H9 (cell line): ENCODE data around the gene RBM23. TPM values are rescaled to one million over a fixed set of nuclear protein-coding genes. Genes with fewer than 3 reads are reported as not detected.

ENCODE experiments used
- DNase-seq: peaks from one replicate; pipeline ENCODE4 v3.0.0-alpha.2; 2017
- H2AFZ ChIP-seq: one replicate; pipeline ENCODE4 v1.6.1; 2013; ENCODE audit warnings: mild to moderate bottlenecking, low read length, control low read depth, moderate library complexity
- H2AK5ac ChIP-seq: 2 replicates; pipeline ENCODE4 v1.6.1; 2013; ENCODE audit warnings: low read length, control low read depth, mixed read lengths; ENCODE audit not compliant: insufficient read length
- H2BK120ac ChIP-seq: one replicate; pipeline ENCODE4 v1.6.1; 2013; ENCODE audit warnings: low read depth, mild to moderate bottlenecking, low read length, control low read depth, inconsistent platforms; ENCODE audit not compliant: poor library complexity, severe bottlenecking
- H2BK12ac ChIP-seq: 2 replicates; pipeline ENCODE4 v1.6.1; 2013; ENCODE audit warnings: low read length, control low read depth, mixed read lengths, low read depth; ENCODE audit not compliant: insufficient read length
- H2BK15ac ChIP-seq: 2 replicates; pipeline ENCODE4 v1.6.1; 2013; ENCODE audit warnings: low read depth, low read length, control low read depth
- H2BK20ac ChIP-seq: one replicate; pipeline ENCODE4 v1.6.1; 2013; ENCODE audit warnings: low read depth, mild to moderate bottlenecking, low read length, control low read depth, inconsistent platforms; ENCODE audit not compliant: poor library complexity, severe bottlenecking
- H2BK5ac ChIP-seq: 2 replicates; pipeline ENCODE4 v1.6.1; 2013; ENCODE audit warnings: low read length, control low read depth, mixed read lengths; ENCODE audit not compliant: insufficient read length
- H3K14ac ChIP-seq: 2 replicates; pipeline ENCODE4 v1.6.1; 2013; ENCODE audit warnings: low read length, control low read depth; ENCODE audit not compliant: insufficient read depth
- H3K18ac ChIP-seq: 2 replicates; pipeline ENCODE4 v1.6.1; 2013; ENCODE audit warnings: low read depth, mild to moderate bottlenecking, mixed read lengths, low read length, control low read depth; ENCODE audit not compliant: insufficient read length
- H3K23ac ChIP-seq: 2 replicates; pipeline ENCODE4 v1.6.1; 2013; ENCODE audit warnings: low read length, control low read depth, mixed read lengths, low read depth; ENCODE audit not compliant: insufficient read length
- H3K23me2 ChIP-seq: 2 replicates; pipeline ENCODE4 v1.6.1; 2013; ENCODE audit warnings: low read depth, mild to moderate bottlenecking, mixed read lengths, low read length, control low read depth; ENCODE audit not compliant: insufficient read length, poor library complexity, severe bottlenecking
- H3K27ac ChIP-seq: 2 replicates; pipeline ENCODE4 v1.5.1; 2013; ENCODE audit warnings: low read length, control low read depth, mixed read lengths, low read depth; ENCODE audit not compliant: insufficient read length
- H3K27me3 ChIP-seq: 2 replicates; pipeline ENCODE4 v1.6.1; 2013; ENCODE audit warnings: low read length, control low read depth, inconsistent platforms; ENCODE audit not compliant: insufficient read depth
- H3K4ac ChIP-seq: 2 replicates; pipeline ENCODE4 v1.6.1; 2013; ENCODE audit warnings: low read depth, mild to moderate bottlenecking, control low read depth, inconsistent platforms, low read length, moderate library complexity
- H3K4me1 ChIP-seq: 2 replicates; pipeline ENCODE4 v1.6.1; 2013; ENCODE audit warnings: low read length, control low read depth, inconsistent platforms; ENCODE audit not compliant: insufficient read depth
- H3K4me2 ChIP-seq: 2 replicates; pipeline ENCODE4 v1.6.1; 2013; ENCODE audit warnings: low read length, control low read depth, mixed read lengths; ENCODE audit not compliant: insufficient read length, insufficient read depth
- H3K56ac ChIP-seq: 2 replicates; pipeline ENCODE4 v1.6.1; 2013; ENCODE audit warnings: low read depth, mild to moderate bottlenecking, mixed read lengths, low read length, control low read depth; ENCODE audit not compliant: insufficient read length
- H3K79me1 ChIP-seq: 2 replicates; pipeline ENCODE4 v1.6.1; 2013; ENCODE audit warnings: low read depth, mild to moderate bottlenecking, moderate library complexity, low read length, control low read depth, inconsistent platforms; ENCODE audit not compliant: insufficient read depth, poor library complexity, severe bottlenecking
- H3K79me2 ChIP-seq: 2 replicates; pipeline ENCODE4 v1.6.1; 2013; ENCODE audit warnings: low read length, control low read depth, inconsistent platforms; ENCODE audit not compliant: insufficient read depth
- H3K9ac ChIP-seq: 2 replicates; pipeline ENCODE4 v1.6.1; 2013; ENCODE audit warnings: low read length, control low read depth, mixed read lengths; ENCODE audit not compliant: insufficient read length; ENCODE audit errors: extremely low read depth
- H3K9me3 ChIP-seq: one replicate; pipeline ENCODE4 v1.6.1; 2013; ENCODE audit warnings: low read depth, low read length, inconsistent platforms; ENCODE audit not compliant: control insufficient read depth
- H3T11ph ChIP-seq: one replicate; pipeline ENCODE4 v1.6.1; 2013; ENCODE audit warnings: mild to moderate bottlenecking, low read length, control low read depth, inconsistent platforms
- H4K20me1 ChIP-seq: one replicate; pipeline ENCODE4 v1.6.1; 2013; ENCODE audit not compliant: control insufficient read depth, insufficient read length, insufficient read depth
- H4K5ac ChIP-seq: 2 replicates; pipeline ENCODE4 v1.6.1; 2013; ENCODE audit warnings: low read depth, mild to moderate bottlenecking, mixed read lengths, low read length, control low read depth; ENCODE audit not compliant: insufficient read length
- H4K8ac ChIP-seq: replicated peaks from 2 replicates; pipeline ENCODE4 v1.6.1; 2013; ENCODE audit warnings: low read length, control low read depth, mixed read lengths, low read depth; ENCODE audit not compliant: insufficient read length
- H4K91ac ChIP-seq: 2 replicates; pipeline ENCODE4 v1.6.1; 2013; ENCODE audit warnings: low read depth, mild to moderate bottlenecking, moderate library complexity, mixed read lengths, low read length, control low read depth; ENCODE audit not compliant: insufficient read length
- H3K27ac Mint-ChIP-seq, 3 experiments: 2 replicates in 2 of 3; 3 replicates in 1 of 3; pipeline ENCODE4 v1.8.0; 2020 to 2021; ENCODE audit warnings: mixed read lengths in 3 of 3, mild to moderate bottlenecking in 1 of 3, moderate library complexity in 1 of 3
- H3K27me3 Mint-ChIP-seq: 2 replicates; pipeline ENCODE4 v1.8.0; 2021; ENCODE audit warnings: low read depth, mild to moderate bottlenecking, moderate library complexity, mixed read lengths
- H3K36me3 Mint-ChIP-seq, 3 experiments: 2 replicates in 2 of 3; 3 replicates in 1 of 3; pipeline ENCODE4 v1.8.0; 2020 to 2021; ENCODE audit warnings: low read depth in 3 of 3, mixed read lengths in 3 of 3; ENCODE audit not compliant: insufficient read depth in 1 of 3
- H3K4me1 Mint-ChIP-seq, 2 experiments: 2 replicates each; pipeline ENCODE4 v1.8.0; 2020; ENCODE audit warnings: mixed read lengths in 2 of 2
- H3K4me3 Mint-ChIP-seq, 2 experiments: 2 replicates in 1 of 2; 3 replicates in 1 of 2; pipeline ENCODE4 v1.8.0; 2020 to 2021; ENCODE audit warnings: mild to moderate bottlenecking in 2 of 2, mixed read lengths in 2 of 2, moderate library complexity in 1 of 2
- H3K9me3 Mint-ChIP-seq, 2 experiments: 2 replicates in 1 of 2; 3 replicates in 1 of 2; pipeline ENCODE4 v1.8.0; 2020; ENCODE audit warnings: mild to moderate bottlenecking in 2 of 2, mixed read lengths in 2 of 2, moderate library complexity in 1 of 2
- WGBS: extraction: QIAGEN DNeasy Blood & Tissue Kit; methylation state at CpG from one replicate; pipeline ENCODE4 v1.1.7; 2013; ENCODE audit warnings: missing lambda C conversion rate, low lambda C conversion rate, mixed read lengths; ENCODE audit not compliant: insufficient read length; ENCODE audit errors: extremely low coverage; 5-methylcytosine and 5-hydroxymethylcytosine counted together
- total RNA-seq: library from RNA; stranded (reverse); gene quantifications from 2 replicates; pipeline ENCODE4 v1.2.1, GENCODE V29; 2021
- TF ChIP-seq, protein P1 (sequence below): fragments of 200-600 bp; sonication (generic); conservative IDR thresholded peaks from 3 replicates; pipeline ENCODE4 v1.8.0; 2021; ENCODE audit warnings: antibody characterized with exemption, mild to moderate bottlenecking

Gene RBM23
- total RNA-seq, 1 experiment from 2014 or later, result 79.0 TPM

DNA sequence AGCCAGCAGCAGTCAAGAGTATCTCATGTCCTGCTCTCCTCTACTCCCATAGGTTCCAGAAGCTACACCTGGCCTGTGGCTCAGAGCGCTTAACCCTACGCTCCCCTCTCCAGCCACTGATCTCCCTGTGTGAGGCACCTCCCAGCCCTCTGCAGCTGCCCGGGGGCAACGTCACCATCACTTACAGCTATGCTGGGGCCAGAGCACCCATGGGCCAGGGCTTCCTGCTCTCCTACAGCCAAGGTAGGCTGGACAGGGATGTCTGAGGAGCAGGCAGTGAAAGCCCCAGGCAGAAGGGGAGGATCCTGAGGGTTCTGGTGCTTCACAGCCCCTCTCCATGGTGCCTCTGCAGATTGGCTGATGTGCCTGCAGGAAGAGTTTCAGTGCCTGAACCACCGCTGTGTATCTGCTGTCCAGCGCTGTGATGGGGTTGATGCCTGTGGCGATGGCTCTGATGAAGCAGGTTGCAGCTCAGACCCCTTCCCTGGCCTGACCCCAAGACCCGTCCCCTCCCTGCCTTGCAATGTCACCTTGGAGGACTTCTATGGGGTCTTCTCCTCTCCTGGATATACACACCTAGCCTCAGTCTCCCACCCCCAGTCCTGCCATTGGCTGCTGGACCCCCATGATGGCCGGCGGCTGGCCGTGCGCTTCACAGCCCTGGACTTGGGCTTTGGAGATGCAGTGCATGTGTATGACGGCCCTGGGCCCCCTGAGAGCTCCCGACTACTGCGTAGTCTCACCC is 43.8 kb downstream of the RBM23 start:
- Histone ChIP-seq H4K20me1 (no peaks in the 10 kb centered on the region), H4K5ac (no peak overlapping the region), H2AK5ac (no peak overlapping the region), H4K8ac (no peak overlapping the region), H2BK20ac (no peak overlapping the region), H3K23ac (no peak overlapping the region), H3K27me3 (no peaks in the 10 kb centered on the region), H3K23me2 (no peaks in the 10 kb centered on the region), H3K14ac (no peak overlapping the region), H2BK15ac (no peak overlapping the region), H3K4me2 (no peak overlapping the region), H3T11ph (no peak overlapping the region), H3K79me1 (no peaks in the 10 kb centered on the region), H2AFZ (no peak overlapping the region), H3K27ac (no peak overlapping the region), H3K79me2 (no peaks in the 10 kb centered on the region), H3K9me3 (no peaks in the 10 kb centered on the region), H2BK120ac (no peak overlapping the region), H3K4ac (no peak overlapping the region), H3K4me1 (peaks cover 4% of the 10 kb centered on the region; the same call in 1 of the 2 replicates), H2BK5ac (no peak overlapping the region), H4K91ac (no peak overlapping the region), H2BK12ac (no peak overlapping the region), H3K56ac (no peak overlapping the region), H3K9ac (no peak overlapping the region), H3K18ac (no peak overlapping the region)
- no peaks in the 10 kb centered on the region for H3K9me3 Mint-ChIP-seq
- H3K27me3 Mint-ChIP-seq, result no peaks in the 10 kb centered on the region; the same call in 1 of the 2 replicates
- H3K4me3 Mint-ChIP-seq, result no peak overlapping the region; a peak in 1 of 5 replicates
- TF ChIP-seq, protein P1, sequence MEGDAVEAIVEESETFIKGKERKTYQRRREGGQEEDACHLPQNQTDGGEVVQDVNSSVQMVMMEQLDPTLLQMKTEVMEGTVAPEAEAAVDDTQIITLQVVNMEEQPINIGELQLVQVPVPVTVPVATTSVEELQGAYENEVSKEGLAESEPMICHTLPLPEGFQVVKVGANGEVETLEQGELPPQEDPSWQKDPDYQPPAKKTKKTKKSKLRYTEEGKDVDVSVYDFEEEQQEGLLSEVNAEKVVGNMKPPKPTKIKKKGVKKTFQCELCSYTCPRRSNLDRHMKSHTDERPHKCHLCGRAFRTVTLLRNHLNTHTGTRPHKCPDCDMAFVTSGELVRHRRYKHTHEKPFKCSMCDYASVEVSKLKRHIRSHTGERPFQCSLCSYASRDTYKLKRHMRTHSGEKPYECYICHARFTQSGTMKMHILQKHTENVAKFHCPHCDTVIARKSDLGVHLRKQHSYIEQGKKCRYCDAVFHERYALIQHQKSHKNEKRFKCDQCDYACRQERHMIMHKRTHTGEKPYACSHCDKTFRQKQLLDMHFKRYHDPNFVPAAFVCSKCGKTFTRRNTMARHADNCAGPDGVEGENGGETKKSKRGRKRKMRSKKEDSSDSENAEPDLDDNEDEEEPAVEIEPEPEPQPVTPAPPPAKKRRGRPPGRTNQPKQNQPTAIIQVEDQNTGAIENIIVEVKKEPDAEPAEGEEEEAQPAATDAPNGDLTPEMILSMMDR, result no peak
- DNase-seq, result no peak
- H3K4me1 Mint-ChIP-seq, result peaks cover 13 to 14% of the 10 kb centered on the region in 2 experiments
- no peak overlapping the region for H3K27ac Mint-ChIP-seq
- peaks cover 0 to 17% (median 5%) of the 10 kb centered on the region in 3 experiments for H3K36me3 Mint-ChIP-seq
- WGBS, result no CpG with 5 or more reads among the region's 15 CpGs
